ENCODE measurements around the gene TM4SF18. TPM values are rescaled to one million over a fixed set of nuclear protein-coding genes. Genes with fewer than 3 reads are reported as not detected.

Gene TM4SF18
- total RNA-seq, 1 donor from 2014 or later = 10.1 TPM

DNA sequence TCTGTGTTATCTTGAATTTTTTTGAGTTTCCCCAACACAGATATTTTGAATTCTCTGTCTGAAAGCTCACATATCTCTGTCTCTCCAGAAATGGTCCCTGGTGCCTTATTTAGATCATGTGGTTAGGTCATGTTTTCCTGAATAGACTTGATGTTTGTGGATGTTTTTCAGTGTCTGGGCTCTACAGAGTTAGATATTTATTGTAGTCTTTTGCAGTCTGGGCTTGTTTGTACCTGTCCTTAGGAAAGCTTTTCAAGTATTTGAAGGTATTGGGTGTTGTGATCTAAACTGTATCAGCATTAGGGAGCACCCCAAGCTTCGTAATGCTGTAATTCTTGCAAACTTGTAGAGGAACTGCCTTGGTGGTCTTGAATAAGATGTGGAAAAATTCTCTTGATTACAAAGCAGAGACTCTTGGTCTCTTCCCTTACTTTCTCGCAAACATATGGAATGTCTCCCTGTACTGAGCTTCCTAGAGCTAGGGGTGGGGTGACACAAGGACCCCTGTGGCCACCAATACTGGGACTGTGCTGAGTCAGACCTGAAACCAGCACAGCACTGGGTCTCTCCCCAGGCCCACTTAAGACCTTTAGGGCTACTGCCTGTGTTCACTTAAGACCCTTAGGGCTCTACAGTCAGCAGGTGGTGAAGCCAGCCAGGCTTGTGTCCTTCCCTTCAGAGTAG, 26.5 kb downstream of the TM4SF18 start:
- no peaks in the 10 kb centered on the region for H3K27me3 ChIP-seq
- intact Hi-C loops (cut with DNase I) = no loop called here
- TF ChIP-seq, protein P1, sequence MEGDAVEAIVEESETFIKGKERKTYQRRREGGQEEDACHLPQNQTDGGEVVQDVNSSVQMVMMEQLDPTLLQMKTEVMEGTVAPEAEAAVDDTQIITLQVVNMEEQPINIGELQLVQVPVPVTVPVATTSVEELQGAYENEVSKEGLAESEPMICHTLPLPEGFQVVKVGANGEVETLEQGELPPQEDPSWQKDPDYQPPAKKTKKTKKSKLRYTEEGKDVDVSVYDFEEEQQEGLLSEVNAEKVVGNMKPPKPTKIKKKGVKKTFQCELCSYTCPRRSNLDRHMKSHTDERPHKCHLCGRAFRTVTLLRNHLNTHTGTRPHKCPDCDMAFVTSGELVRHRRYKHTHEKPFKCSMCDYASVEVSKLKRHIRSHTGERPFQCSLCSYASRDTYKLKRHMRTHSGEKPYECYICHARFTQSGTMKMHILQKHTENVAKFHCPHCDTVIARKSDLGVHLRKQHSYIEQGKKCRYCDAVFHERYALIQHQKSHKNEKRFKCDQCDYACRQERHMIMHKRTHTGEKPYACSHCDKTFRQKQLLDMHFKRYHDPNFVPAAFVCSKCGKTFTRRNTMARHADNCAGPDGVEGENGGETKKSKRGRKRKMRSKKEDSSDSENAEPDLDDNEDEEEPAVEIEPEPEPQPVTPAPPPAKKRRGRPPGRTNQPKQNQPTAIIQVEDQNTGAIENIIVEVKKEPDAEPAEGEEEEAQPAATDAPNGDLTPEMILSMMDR (IDR thresholded peaks at IDR 0.05) = no peak
- no peak for TF ChIP-seq POLR2A (IDR thresholded peaks at IDR 0.05)
- no peak for TF ChIP-seq POLR2AphosphoS5 (IDR thresholded peaks at IDR 0.05; ENCODE audit: insufficient read depth in 1 of 2, low read depth in 1 of 2)
- no peaks in the 10 kb centered on the region for H3K36me3 ChIP-seq
- no peaks in the 10 kb centered on the region for H3K4me1 ChIP-seq
- no peak overlapping the region for H3K4me3 ChIP-seq
- no peak overlapping the region for H3K27ac ChIP-seq
- H3K9me3 ChIP-seq = no peaks in the 10 kb centered on the region
- DNase-seq (ENCODE audit: extremely low spot score in 2 of 2) = no peak

DNA sequence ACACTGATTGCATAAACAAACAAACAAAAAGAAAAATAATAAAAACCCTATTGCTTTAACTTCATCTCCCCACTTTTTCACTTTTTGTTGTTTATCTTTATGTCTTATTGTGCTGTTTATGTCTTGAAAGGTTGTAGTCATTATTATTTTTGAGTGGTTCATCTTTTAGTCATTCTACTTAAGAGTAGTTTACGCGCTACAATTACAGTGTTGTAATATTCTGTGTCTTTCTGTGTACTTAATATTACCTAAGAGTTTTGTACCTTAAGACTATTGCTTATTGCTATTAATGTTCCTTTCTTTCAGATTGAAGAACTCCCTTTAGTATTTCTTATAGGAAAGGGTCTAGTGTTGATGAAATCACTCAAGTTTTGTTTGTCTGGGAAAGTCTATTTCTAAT, 28.1 kb downstream of the TM4SF18 start:
- no peaks in the 10 kb centered on the region for H3K36me3 ChIP-seq
- no peak overlapping the region for H3K27ac ChIP-seq
- H3K4me3 ChIP-seq = no peak overlapping the region
- DNase-seq (ENCODE audit: extremely low spot score in 2 of 2) = no peak
- no peaks in the 10 kb centered on the region for H3K9me3 ChIP-seq
- TF ChIP-seq POLR2A (IDR thresholded peaks at IDR 0.05) (no peak), POLR2AphosphoS5 (IDR thresholded peaks at IDR 0.05; ENCODE audit: insufficient read depth in 1 of 2, low read depth in 1 of 2) (no peak)
- TF ChIP-seq, protein P1 (IDR thresholded peaks at IDR 0.05) = no peak
- intact Hi-C loops (cut with DNase I) = no loop called here
- H3K27me3 ChIP-seq = no peaks in the 10 kb centered on the region
- H3K4me1 ChIP-seq = peaks cover 3% of the 10 kb centered on the region

DNA sequence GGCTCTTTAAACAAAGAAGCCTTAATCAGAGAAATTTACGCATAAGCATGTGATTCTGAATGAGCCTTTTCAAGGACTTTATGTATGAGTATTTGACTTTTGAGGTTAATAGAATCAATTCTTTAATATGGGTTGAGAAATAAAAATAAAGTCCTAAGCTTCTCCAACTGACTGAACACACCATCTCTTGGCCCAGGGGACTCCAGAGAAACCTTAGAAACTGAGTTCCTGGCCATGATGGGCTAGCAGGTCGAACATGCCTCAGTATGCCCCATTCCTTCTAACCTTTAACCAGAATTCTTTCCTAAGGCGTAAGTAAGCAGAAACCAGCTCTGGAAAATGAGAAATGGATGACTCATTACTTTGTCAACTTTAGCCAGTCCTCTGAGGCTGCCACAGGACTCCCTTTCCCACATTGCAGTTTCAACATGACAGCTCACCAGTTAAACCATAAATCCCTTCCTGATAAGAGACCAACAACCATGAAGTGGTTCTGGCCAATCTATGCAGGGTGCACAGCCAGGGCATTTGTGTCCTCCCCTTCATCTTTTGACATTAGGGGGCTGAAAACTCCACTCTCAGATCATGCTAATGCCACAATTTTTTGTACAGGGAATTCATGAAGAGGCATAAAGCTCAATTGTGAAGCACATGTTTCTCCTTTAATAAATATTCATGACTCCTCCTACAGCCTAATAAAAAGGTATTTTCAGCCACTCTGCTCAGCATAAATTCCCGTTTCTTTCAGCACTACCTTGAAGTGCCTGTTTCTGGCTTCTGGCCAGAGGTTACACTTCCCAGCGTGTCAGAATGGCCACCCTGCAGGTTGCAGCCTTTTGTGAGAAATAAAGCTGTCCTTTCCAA, 33.3 kb downstream of the TM4SF18 start:
- Histone ChIP-seq H3K9me3 (no peaks in the 10 kb centered on the region), H3K4me3 (no peak overlapping the region), H3K27me3 (no peaks in the 10 kb centered on the region), H3K4me1 (peaks cover 16% of the 10 kb centered on the region), H3K27ac (peak overlapping the region; percentile 36), H3K36me3 (no peaks in the 10 kb centered on the region)
- intact Hi-C loops (cut with DNase I) = no loop called here
- no peak for DNase-seq (ENCODE audit: extremely low spot score in 2 of 2)
- TF ChIP-seq, protein P1 (IDR thresholded peaks at IDR 0.05) = no peak
- peak in 1 of 2 donors; percentile 65 for TF ChIP-seq POLR2AphosphoS5 (IDR thresholded peaks at IDR 0.05; ENCODE audit: insufficient read depth in 1 of 2, low read depth in 1 of 2)
- no peak for TF ChIP-seq POLR2A (IDR thresholded peaks at IDR 0.05)

DNA sequence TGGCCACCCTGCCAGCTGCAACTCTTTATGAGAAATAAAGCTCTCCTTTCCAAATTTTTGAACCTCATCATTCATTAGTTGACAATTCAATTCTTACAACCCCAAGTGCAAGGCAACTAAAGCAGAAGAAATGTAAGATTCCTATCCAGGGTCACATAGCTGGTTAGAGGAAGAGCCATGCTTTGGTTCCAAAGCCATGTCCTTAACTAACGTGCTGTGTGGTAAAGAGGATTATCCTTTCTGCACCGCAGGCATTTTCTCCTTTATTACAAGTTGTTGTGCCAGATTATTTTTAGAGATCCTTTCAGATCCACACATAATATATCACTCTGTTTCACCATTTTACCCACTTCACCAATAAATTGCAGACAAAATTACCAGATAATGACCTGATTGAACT, 36.5 kb downstream of the TM4SF18 start:
- H3K4me1 ChIP-seq = peaks cover 16% of the 10 kb centered on the region
- H3K4me3 ChIP-seq = no peak overlapping the region
- H3K36me3 ChIP-seq = no peaks in the 10 kb centered on the region
- no peaks in the 10 kb centered on the region for H3K9me3 ChIP-seq
- intact Hi-C loops (cut with DNase I) = no loop called here
- H3K27me3 ChIP-seq = no peaks in the 10 kb centered on the region
- H3K27ac ChIP-seq = no peak overlapping the region
- no peak for DNase-seq (ENCODE audit: extremely low spot score in 2 of 2)
- TF ChIP-seq POLR2A (IDR thresholded peaks at IDR 0.05) (no peak), POLR2AphosphoS5 (IDR thresholded peaks at IDR 0.05; ENCODE audit: insufficient read depth in 1 of 2, low read depth in 1 of 2) (no peak)
- TF ChIP-seq, protein P1 (IDR thresholded peaks at IDR 0.05) = no peak

DNA sequence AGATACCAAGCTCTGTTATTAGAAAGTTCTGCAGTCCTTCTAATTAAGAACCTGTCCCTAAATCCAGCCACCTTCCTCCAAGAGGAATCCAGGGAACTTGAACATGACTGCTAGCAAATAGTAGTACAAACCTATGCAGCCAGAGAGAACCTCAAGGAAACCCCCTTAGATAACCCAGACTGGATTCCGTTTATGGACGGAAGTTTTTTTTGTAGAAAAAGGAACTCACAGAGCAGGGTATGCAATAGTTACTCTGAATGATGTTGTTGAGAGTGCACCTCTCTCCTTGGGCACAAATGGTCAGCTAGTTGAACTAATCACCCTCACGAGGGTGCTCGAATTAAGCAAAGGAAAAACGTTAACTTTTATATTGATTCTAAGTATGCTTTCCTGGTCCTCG, 40.8 kb downstream of the TM4SF18 start:
- H3K27ac ChIP-seq = no peak overlapping the region
- H3K9me3 ChIP-seq = no peaks in the 10 kb centered on the region
- intact Hi-C loops (cut with DNase I) = no loop called here
- TF ChIP-seq POLR2AphosphoS5 (IDR thresholded peaks at IDR 0.05; ENCODE audit: insufficient read depth in 1 of 2, low read depth in 1 of 2) = no peak
- no peak for TF ChIP-seq POLR2A (IDR thresholded peaks at IDR 0.05)
- TF ChIP-seq, protein P1 (IDR thresholded peaks at IDR 0.05) = no peak
- H3K36me3 ChIP-seq = no peaks in the 10 kb centered on the region
- H3K4me3 ChIP-seq = no peak overlapping the region
- DNase-seq (ENCODE audit: extremely low spot score in 2 of 2) = no peak
- H3K27me3 ChIP-seq = no peaks in the 10 kb centered on the region
- peaks cover under 1% of the 10 kb centered on the region for H3K4me1 ChIP-seq

Measured in vagina (tissue), 2 donors.